ENCODE measurements around the gene GARIN5B.

GARIN5B gene

GRCh38 chr19:55305983-55306562, 57.0 kb downstream of the GARIN5B start:
- Histone ChIP-seq H3K9me2 (ENCODE audit: low read depth, low read length) (no peaks in the 10 kb centered on the region), H4K20me1 (ENCODE audit: insufficient read depth, low read length) (no peaks in the 10 kb centered on the region), H3K9me3 (ENCODE audit: low read length) (no peaks in the 10 kb centered on the region), H3K4me2 (ENCODE audit: low read length) (no peak overlapping the region), H3K36me3 (ENCODE audit: insufficient read depth, low read length) (peaks cover 23% of the 10 kb centered on the region), H3K79me2 (ENCODE audit: insufficient read depth, low read length) (no peaks in the 10 kb centered on the region), H3K4me1 (ENCODE audit: insufficient read depth, low read length, severe bottlenecking) (peaks cover 37% of the 10 kb centered on the region), H3K4me3 (ENCODE audit: low read depth, low read length, poor library complexity, severe bottlenecking) (no peak overlapping the region), H3K9ac (ENCODE audit: low read length) (no peak overlapping the region), H2AFZ (ENCODE audit: low read length) (no peak overlapping the region), H3K27me3 (ENCODE audit: insufficient read depth, low read length) (no peaks in the 10 kb centered on the region), H3K27ac (ENCODE audit: low read depth, low read length, poor library complexity, severe bottlenecking) (no peak overlapping the region), H3F3A (ENCODE audit: insufficient read depth, low read length) (no peaks in the 10 kb centered on the region)
- no peak for TF ChIP-seq CTCF (IDR thresholded peaks at IDR 0.05; ENCODE audit: low read length)
- no peak for TF ChIP-seq EZH2 (IDR thresholded peaks at IDR 0.05; ENCODE audit: borderline replicate concordance, low read length)

DNA sequence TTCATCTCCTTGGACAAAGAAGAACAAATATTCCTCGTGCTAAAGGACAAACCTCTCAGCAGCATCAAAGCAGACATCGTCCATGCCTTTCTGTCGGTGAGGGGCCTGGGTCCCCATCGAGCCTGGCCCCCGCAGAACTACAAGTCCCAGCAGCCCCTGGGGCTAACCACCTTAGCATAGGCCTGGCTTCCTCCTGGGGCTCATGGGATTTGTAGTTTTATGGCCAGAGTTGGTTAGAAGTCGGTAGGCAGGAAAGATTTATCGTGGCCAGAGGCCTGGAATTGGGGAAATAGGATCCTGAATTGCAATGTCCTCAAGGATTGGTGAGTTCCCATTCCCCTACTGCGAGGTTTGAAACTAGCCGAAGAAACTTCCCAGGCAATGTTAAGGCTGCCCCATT, 57.6 kb downstream of the GARIN5B start:
- Histone ChIP-seq H3K27me3 (ENCODE audit: insufficient read depth, low read length) (no peaks in the 10 kb centered on the region), H4K20me1 (ENCODE audit: insufficient read depth, low read length) (no peaks in the 10 kb centered on the region), H3K36me3 (ENCODE audit: insufficient read depth, low read length) (peaks cover 23% of the 10 kb centered on the region), H2AFZ (ENCODE audit: low read length) (no peak overlapping the region), H3K4me1 (ENCODE audit: insufficient read depth, low read length, severe bottlenecking) (peaks cover 36% of the 10 kb centered on the region), H3K9ac (ENCODE audit: low read length) (no peak overlapping the region), H3K4me3 (ENCODE audit: low read depth, low read length, poor library complexity, severe bottlenecking) (no peak overlapping the region), H3F3A (ENCODE audit: insufficient read depth, low read length) (no peaks in the 10 kb centered on the region), H3K79me2 (ENCODE audit: insufficient read depth, low read length) (no peaks in the 10 kb centered on the region), H3K9me2 (ENCODE audit: low read depth, low read length) (no peaks in the 10 kb centered on the region), H3K4me2 (ENCODE audit: low read length) (no peak overlapping the region), H3K27ac (ENCODE audit: low read depth, low read length, poor library complexity, severe bottlenecking) (no peak overlapping the region), H3K9me3 (ENCODE audit: low read length) (no peaks in the 10 kb centered on the region)
- no peak for TF ChIP-seq CTCF (IDR thresholded peaks at IDR 0.05; ENCODE audit: low read length)

GRCh38 chr19:55304980-55305379, 58.1 kb downstream of the GARIN5B start:
- Histone ChIP-seq H2AFZ (ENCODE audit: low read length) (no peak overlapping the region), H3K36me3 (ENCODE audit: insufficient read depth, low read length) (peaks cover 23% of the 10 kb centered on the region), H3K4me2 (ENCODE audit: low read length) (no peak overlapping the region)

More at GRCh38 chr19:55304980-55305379, 58.1 kb downstream of the GARIN5B start:
- Histone ChIP-seq H3K27ac (ENCODE audit: low read depth, low read length, poor library complexity, severe bottlenecking) (no peak overlapping the region), H3K9ac (ENCODE audit: low read length) (no peak overlapping the region), H3K4me3 (ENCODE audit: low read depth, low read length, poor library complexity, severe bottlenecking) (no peak overlapping the region), H3F3A (ENCODE audit: insufficient read depth, low read length) (no peaks in the 10 kb centered on the region), H3K79me2 (ENCODE audit: insufficient read depth, low read length) (no peaks in the 10 kb centered on the region), H3K9me2 (ENCODE audit: low read depth, low read length) (no peaks in the 10 kb centered on the region), H4K20me1 (ENCODE audit: insufficient read depth, low read length) (no peaks in the 10 kb centered on the region), H3K4me1 (ENCODE audit: insufficient read depth, low read length, severe bottlenecking) (peaks cover 31% of the 10 kb centered on the region), H3K27me3 (ENCODE audit: insufficient read depth, low read length) (no peaks in the 10 kb centered on the region), H3K9me3 (ENCODE audit: low read length) (no peaks in the 10 kb centered on the region)
- TF ChIP-seq EZH2 (IDR thresholded peaks at IDR 0.05; ENCODE audit: borderline replicate concordance, low read length) = no peak
- TF ChIP-seq CTCF (IDR thresholded peaks at IDR 0.05; ENCODE audit: low read length) = no peak
